ENCODE results near the gene ANKRD11.

DNA sequence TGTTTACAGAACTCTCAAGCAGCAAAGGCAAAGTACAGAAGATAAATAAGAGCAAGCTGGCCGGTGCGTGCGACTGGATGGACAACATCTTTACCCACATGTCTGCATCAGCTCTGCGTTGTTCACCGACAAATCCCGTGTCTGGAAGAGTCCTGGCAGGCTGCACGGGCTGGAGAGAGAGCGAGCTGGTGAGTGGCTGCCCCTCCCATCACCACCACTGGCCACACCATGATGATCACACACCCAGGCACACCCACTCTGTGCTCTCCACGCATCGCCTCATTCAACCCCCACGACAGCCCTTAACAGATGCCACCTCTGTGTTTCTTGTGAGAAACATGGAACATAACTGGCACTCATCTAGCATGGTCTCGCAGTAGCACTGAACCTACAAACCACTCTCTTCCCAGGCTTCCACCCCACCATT is 59.2 kb downstream of the ANKRD11 start:
- TF ChIP-seq, protein P1, sequence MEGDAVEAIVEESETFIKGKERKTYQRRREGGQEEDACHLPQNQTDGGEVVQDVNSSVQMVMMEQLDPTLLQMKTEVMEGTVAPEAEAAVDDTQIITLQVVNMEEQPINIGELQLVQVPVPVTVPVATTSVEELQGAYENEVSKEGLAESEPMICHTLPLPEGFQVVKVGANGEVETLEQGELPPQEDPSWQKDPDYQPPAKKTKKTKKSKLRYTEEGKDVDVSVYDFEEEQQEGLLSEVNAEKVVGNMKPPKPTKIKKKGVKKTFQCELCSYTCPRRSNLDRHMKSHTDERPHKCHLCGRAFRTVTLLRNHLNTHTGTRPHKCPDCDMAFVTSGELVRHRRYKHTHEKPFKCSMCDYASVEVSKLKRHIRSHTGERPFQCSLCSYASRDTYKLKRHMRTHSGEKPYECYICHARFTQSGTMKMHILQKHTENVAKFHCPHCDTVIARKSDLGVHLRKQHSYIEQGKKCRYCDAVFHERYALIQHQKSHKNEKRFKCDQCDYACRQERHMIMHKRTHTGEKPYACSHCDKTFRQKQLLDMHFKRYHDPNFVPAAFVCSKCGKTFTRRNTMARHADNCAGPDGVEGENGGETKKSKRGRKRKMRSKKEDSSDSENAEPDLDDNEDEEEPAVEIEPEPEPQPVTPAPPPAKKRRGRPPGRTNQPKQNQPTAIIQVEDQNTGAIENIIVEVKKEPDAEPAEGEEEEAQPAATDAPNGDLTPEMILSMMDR (conservative IDR thresholded peaks at IDR 0.05 in 1 of 2, IDR thresholded peaks at IDR 0.05 in 1 of 2; ENCODE audit: low read depth in 1 of 2, low read length in 2 of 2), result no peak
- no peak for TF ChIP-seq EZH2 (IDR thresholded peaks at IDR 0.05; ENCODE audit: low read length, missing control alignments)
